Measurements from ENCODE around the gene ACTR3. TPM values are rescaled to one million over a fixed set of nuclear protein-coding genes. Genes with fewer than 3 reads are reported as not detected.

ACTR3 gene
- total RNA-seq, 1 donor from 2014 or later = 172 TPM

DNA sequence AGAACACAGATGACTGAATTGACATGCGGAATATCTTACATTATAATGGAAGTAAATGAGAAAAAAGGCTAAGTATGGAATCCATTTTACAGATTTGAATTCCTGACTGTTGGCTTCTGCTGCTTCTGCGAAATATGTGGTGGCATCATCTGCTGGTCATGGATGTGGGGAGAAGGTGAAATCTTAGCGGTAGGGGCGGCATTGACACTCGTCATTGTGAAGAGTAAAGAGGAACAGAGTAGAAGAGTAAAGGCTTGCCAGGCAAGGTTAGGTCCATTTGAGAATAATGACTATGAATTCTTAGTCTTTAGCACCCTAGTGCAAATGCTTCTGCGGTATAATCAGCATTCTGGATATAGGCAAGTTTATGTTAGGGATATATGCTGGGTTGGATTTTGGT is 32.4 kb downstream of the ACTR3 start:
- TF ChIP-seq, protein P1, sequence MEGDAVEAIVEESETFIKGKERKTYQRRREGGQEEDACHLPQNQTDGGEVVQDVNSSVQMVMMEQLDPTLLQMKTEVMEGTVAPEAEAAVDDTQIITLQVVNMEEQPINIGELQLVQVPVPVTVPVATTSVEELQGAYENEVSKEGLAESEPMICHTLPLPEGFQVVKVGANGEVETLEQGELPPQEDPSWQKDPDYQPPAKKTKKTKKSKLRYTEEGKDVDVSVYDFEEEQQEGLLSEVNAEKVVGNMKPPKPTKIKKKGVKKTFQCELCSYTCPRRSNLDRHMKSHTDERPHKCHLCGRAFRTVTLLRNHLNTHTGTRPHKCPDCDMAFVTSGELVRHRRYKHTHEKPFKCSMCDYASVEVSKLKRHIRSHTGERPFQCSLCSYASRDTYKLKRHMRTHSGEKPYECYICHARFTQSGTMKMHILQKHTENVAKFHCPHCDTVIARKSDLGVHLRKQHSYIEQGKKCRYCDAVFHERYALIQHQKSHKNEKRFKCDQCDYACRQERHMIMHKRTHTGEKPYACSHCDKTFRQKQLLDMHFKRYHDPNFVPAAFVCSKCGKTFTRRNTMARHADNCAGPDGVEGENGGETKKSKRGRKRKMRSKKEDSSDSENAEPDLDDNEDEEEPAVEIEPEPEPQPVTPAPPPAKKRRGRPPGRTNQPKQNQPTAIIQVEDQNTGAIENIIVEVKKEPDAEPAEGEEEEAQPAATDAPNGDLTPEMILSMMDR (conservative IDR thresholded peaks at IDR 0.05) = no peak
- no peaks in the 10 kb centered on the region for H3K4me1 Mint-ChIP-seq
- no peak overlapping the region for H3K27ac Mint-ChIP-seq (ENCODE audit: unreplicated experiment)
- no peak overlapping the region for H3K4me3 Mint-ChIP-seq
- H3K27me3 Mint-ChIP-seq (ENCODE audit: low read depth) = no peaks in the 10 kb centered on the region
- peaks cover 24% of the 10 kb centered on the region for H3K36me3 Mint-ChIP-seq (ENCODE audit: low read depth)
- no peak for DNase-seq (ENCODE audit: low read depth, low spot score)
- no peaks in the 10 kb centered on the region for H3K9me3 Mint-ChIP-seq

DNA sequence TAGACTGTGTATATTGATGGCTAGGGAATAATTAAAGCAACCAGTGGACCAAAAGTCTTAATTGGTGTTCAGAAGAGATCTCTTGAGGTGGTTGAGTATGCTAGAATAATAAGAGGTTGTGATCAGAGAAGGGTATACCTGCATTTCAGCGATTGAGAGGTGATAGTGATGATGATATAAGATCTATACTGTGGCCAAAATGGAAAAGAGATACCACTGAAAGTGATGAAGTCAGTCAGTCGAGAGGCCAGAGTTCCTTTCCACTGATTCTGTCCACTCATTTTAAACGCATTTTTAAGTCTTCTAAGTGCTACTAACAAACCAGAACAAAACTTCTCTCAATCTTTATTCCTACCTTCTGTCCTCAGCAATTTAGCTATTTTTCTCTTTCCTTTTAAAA is 32.9 kb downstream of the ACTR3 start:
- Mint-ChIP-seq H3K27me3 (ENCODE audit: low read depth) (no peaks in the 10 kb centered on the region), H3K4me3 (no peak overlapping the region), H3K4me1 (no peaks in the 10 kb centered on the region), H3K27ac (ENCODE audit: unreplicated experiment) (no peak overlapping the region), H3K36me3 (ENCODE audit: low read depth) (peaks cover 23% of the 10 kb centered on the region), H3K9me3 (no peaks in the 10 kb centered on the region)
- DNase-seq (ENCODE audit: low read depth, low spot score) = no peak
- TF ChIP-seq, protein P1 (conservative IDR thresholded peaks at IDR 0.05) = no peak

DNA sequence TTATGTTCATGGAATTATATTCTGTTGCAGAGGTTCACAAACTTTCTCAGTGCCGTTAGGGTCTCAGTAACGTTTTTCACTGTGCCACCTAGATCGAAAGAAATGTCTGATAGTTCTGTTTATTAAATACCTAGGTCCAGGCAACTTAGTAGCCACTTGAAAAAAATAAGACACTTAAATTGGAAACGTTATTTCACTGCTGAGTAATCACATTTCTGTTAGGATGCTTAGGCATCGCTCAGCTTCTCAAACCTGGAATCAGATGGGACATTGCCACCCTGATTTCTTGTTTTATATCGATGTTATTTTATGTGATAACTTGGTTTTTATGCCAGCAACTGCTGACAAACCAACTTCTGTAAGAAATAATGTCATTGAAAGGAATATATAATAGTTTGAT is 36.0 kb downstream of the ACTR3 start:
- no peak overlapping the region for H3K4me3 Mint-ChIP-seq
- H3K27me3 Mint-ChIP-seq (ENCODE audit: low read depth) = no peaks in the 10 kb centered on the region
- TF ChIP-seq, protein P1 (conservative IDR thresholded peaks at IDR 0.05) = no peak
- DNase-seq (ENCODE audit: low read depth, low spot score) = no peak
- no peaks in the 10 kb centered on the region for H3K9me3 Mint-ChIP-seq
- H3K36me3 Mint-ChIP-seq (ENCODE audit: low read depth) = peaks cover 20% of the 10 kb centered on the region
- H3K4me1 Mint-ChIP-seq = no peaks in the 10 kb centered on the region
- H3K27ac Mint-ChIP-seq (ENCODE audit: unreplicated experiment) = no peak overlapping the region

DNA sequence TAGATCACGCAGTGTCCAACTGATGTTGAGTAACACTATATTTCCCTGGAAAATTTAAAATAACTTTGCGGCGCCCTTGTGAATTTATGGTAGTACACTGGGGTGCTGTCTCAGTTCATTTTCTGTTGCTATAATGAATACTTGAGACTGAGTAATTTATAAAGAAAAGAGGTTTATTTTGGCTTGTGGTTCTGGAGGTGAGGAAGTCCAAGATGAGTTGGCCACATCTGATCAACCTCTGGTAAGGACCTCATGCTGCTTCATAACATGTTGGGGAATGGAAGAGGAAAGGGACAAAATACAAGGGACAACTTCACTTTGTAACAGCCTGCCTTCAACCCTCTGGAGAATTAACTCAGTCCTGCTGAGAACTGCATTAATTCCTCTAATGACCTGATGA is 36.4 kb downstream of the ACTR3 start:
- Mint-ChIP-seq H3K36me3 (ENCODE audit: low read depth) (peaks cover 18% of the 10 kb centered on the region), H3K27ac (ENCODE audit: unreplicated experiment) (no peak overlapping the region), H3K4me1 (no peaks in the 10 kb centered on the region), H3K9me3 (no peaks in the 10 kb centered on the region), H3K27me3 (ENCODE audit: low read depth) (no peaks in the 10 kb centered on the region), H3K4me3 (no peak overlapping the region)
- TF ChIP-seq, protein P1 (conservative IDR thresholded peaks at IDR 0.05) = no peak
- no peak for DNase-seq (ENCODE audit: low read depth, low spot score)

DNA sequence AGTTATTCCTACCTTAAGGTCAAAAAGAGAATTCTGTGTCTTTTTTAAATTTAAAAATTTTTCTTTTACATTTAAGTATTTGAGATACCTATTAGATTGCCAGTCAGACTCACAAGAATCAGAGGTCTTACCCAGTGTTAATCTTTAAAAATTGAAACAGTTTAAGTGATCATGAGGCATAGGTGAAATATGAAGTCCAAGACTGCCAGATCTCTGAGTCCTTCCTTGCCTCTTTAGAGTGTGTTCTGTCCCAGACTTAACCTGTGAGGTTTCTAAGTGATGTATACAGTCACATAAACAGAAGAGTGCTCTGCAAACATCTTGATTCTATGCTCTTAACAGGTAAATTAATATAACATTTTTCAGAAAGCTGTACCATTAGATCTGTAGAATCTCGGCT is 40.6 kb downstream of the ACTR3 start:
- no peaks in the 10 kb centered on the region for H3K27me3 Mint-ChIP-seq (ENCODE audit: low read depth)
- no peak overlapping the region for H3K4me3 Mint-ChIP-seq
- TF ChIP-seq, protein P1 (conservative IDR thresholded peaks at IDR 0.05) = no peak
- DNase-seq (ENCODE audit: low read depth, low spot score) = no peak
- H3K9me3 Mint-ChIP-seq = no peaks in the 10 kb centered on the region
- H3K36me3 Mint-ChIP-seq (ENCODE audit: low read depth) = peaks cover 23% of the 10 kb centered on the region
- no peaks in the 10 kb centered on the region for H3K4me1 Mint-ChIP-seq
- no peak overlapping the region for H3K27ac Mint-ChIP-seq (ENCODE audit: unreplicated experiment)

DNA sequence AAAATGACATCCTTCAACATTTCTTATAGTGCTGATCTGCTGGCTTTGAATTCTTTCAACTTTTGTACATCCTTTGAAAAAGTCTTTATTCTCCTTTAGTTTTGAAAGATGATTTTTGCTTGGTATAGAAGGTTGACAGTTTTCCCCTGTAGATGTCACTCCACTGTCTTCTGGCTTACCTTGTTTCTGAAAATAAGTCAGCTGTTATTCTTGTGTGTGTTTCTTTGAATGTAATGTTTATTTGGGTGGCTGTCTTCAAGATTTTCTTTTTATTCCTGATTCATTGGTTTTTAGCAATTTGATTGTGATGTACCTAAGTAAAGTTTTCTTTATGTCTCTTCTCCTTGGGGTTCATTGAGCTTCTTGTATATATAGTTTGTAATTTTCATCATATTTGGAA is 47.6 kb downstream of the ACTR3 start:
- Mint-ChIP-seq H3K4me1 (no peaks in the 10 kb centered on the region), H3K27ac (ENCODE audit: unreplicated experiment) (no peak overlapping the region), H3K4me3 (no peak overlapping the region), H3K36me3 (ENCODE audit: low read depth) (peaks cover 47% of the 10 kb centered on the region), H3K27me3 (ENCODE audit: low read depth) (no peaks in the 10 kb centered on the region), H3K9me3 (peaks cover 12% of the 10 kb centered on the region)
- no peak for DNase-seq (ENCODE audit: low read depth, low spot score)
- TF ChIP-seq, protein P1 (conservative IDR thresholded peaks at IDR 0.05) = no peak

All from neural crest cell (in vitro differentiated cells).